ENCODE results near the gene MRGPRG.

DNA sequence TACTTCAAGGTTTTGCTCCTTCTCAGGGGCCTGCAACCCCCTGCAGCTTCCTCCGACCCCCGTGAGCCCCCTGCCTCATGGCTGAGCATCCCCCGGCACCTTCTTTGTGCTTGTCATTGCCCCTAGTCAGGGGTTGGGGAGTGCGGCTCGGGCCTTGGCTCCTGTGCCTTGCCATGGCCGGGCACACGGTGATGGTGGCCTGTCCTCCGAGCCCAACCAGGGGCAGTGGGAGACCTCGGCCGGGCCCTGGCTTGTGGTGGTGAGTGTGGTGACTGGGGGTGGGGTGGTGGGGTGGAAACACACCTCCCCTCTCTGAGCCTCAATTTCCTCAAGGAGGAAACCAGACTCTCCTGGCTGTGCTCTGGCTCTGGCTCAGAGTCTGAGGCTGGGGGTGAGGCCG lies 1.5 kb upstream of the MRGPRG start:
- TF ChIP-seq, protein P1, sequence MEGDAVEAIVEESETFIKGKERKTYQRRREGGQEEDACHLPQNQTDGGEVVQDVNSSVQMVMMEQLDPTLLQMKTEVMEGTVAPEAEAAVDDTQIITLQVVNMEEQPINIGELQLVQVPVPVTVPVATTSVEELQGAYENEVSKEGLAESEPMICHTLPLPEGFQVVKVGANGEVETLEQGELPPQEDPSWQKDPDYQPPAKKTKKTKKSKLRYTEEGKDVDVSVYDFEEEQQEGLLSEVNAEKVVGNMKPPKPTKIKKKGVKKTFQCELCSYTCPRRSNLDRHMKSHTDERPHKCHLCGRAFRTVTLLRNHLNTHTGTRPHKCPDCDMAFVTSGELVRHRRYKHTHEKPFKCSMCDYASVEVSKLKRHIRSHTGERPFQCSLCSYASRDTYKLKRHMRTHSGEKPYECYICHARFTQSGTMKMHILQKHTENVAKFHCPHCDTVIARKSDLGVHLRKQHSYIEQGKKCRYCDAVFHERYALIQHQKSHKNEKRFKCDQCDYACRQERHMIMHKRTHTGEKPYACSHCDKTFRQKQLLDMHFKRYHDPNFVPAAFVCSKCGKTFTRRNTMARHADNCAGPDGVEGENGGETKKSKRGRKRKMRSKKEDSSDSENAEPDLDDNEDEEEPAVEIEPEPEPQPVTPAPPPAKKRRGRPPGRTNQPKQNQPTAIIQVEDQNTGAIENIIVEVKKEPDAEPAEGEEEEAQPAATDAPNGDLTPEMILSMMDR (IDR thresholded peaks at IDR 0.05; ENCODE audit: low read depth, low read length, missing input control): no peak
- no peak for TF ChIP-seq JUND (IDR thresholded peaks at IDR 0.05)
- no peak for TF ChIP-seq GABPA (IDR thresholded peaks at IDR 0.05 in 1 of 2, conservative IDR thresholded peaks at IDR 0.05 in 1 of 2)
- TF ChIP-seq, protein P2, sequence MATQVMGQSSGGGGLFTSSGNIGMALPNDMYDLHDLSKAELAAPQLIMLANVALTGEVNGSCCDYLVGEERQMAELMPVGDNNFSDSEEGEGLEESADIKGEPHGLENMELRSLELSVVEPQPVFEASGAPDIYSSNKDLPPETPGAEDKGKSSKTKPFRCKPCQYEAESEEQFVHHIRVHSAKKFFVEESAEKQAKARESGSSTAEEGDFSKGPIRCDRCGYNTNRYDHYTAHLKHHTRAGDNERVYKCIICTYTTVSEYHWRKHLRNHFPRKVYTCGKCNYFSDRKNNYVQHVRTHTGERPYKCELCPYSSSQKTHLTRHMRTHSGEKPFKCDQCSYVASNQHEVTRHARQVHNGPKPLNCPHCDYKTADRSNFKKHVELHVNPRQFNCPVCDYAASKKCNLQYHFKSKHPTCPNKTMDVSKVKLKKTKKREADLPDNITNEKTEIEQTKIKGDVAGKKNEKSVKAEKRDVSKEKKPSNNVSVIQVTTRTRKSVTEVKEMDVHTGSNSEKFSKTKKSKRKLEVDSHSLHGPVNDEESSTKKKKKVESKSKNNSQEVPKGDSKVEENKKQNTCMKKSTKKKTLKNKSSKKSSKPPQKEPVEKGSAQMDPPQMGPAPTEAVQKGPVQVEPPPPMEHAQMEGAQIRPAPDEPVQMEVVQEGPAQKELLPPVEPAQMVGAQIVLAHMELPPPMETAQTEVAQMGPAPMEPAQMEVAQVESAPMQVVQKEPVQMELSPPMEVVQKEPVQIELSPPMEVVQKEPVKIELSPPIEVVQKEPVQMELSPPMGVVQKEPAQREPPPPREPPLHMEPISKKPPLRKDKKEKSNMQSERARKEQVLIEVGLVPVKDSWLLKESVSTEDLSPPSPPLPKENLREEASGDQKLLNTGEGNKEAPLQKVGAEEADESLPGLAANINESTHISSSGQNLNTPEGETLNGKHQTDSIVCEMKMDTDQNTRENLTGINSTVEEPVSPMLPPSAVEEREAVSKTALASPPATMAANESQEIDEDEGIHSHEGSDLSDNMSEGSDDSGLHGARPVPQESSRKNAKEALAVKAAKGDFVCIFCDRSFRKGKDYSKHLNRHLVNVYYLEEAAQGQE (IDR thresholded peaks at IDR 0.05): no peak
- TF ChIP-seq RAD21 (IDR thresholded peaks at IDR 0.05): no peak
- TF ChIP-seq, protein P3, sequence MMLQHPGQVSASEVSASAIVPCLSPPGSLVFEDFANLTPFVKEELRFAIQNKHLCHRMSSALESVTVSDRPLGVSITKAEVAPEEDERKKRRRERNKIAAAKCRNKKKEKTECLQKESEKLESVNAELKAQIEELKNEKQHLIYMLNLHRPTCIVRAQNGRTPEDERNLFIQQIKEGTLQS (IDR thresholded peaks at IDR 0.05): no peak
- TF ChIP-seq, protein P4, sequence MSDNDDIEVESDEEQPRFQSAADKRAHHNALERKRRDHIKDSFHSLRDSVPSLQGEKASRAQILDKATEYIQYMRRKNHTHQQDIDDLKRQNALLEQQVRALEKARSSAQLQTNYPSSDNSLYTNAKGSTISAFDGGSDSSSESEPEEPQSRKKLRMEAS (IDR thresholded peaks at IDR 0.05): no peak
- TF ChIP-seq YY1 (IDR thresholded peaks at IDR 0.05): no peak
- no peak for TF ChIP-seq SP1 (IDR thresholded peaks at IDR 0.05)
